ENCODE results near the gene ADGRG6.
"Not testable (repeated sequence)": the region's sequence is repeated elsewhere in the genome, so short reads cannot be mapped to it uniquely, and the experiment has no call there.

The ADGRG6 gene

DNA sequence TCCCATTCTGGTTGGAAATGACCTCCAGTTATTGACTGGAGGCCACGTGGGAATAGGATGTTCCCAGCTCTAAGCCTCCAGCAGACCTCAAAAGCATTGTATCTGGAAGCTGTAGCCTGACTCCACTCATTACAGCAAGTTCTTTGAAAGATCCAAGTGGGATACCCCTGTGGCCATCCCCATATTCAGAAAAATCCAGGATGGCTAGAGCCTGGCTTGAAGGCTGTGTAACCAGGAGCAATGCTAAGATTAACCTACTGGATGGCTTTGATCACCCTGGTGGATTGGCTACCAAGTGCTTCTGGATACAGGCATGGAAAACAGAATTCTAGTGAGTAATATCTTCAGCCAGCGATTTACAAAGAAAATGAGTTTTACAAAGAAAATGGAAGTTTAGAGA is 151.2 kb downstream of the ADGRG6 start:
- in situ Hi-C loops (cut with MboI; ENCODE audit: low pct_unique_long_range_greater_than_20kb, low sequenced_read_pairs, unreplicated experiment) = no loop called here
- TF ChIP-seq, protein P1, sequence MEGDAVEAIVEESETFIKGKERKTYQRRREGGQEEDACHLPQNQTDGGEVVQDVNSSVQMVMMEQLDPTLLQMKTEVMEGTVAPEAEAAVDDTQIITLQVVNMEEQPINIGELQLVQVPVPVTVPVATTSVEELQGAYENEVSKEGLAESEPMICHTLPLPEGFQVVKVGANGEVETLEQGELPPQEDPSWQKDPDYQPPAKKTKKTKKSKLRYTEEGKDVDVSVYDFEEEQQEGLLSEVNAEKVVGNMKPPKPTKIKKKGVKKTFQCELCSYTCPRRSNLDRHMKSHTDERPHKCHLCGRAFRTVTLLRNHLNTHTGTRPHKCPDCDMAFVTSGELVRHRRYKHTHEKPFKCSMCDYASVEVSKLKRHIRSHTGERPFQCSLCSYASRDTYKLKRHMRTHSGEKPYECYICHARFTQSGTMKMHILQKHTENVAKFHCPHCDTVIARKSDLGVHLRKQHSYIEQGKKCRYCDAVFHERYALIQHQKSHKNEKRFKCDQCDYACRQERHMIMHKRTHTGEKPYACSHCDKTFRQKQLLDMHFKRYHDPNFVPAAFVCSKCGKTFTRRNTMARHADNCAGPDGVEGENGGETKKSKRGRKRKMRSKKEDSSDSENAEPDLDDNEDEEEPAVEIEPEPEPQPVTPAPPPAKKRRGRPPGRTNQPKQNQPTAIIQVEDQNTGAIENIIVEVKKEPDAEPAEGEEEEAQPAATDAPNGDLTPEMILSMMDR (IDR thresholded peaks at IDR 0.05; ENCODE audit: extremely low read depth, insufficient read depth, missing control alignments) = no peak
- DNase-seq (ENCODE audit: low spot score) = no peak

DNA sequence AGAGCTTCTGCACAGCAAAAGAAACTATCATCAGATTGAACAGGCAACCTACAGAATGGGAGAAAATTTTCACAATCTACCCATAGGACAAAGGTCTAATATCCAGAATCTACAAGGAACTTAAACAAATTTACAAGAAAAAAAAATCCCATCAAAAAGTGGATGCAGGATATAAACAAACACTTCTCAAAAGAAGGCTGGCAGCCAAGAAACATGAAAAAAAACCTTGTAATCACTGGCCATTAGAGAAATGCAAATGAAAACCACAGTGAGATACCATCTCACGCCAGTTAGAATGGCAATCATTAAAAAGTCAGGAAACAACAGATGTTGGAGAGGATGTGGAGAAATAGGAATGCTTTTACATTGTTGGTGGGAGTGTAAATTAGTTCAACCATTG is 152.4 kb downstream of the ADGRG6 start:
- DNase-seq (ENCODE audit: low spot score); in situ Hi-C loops (cut with MboI; ENCODE audit: low pct_unique_long_range_greater_than_20kb, low sequenced_read_pairs, unreplicated experiment): not testable (repeated sequence)

DNA sequence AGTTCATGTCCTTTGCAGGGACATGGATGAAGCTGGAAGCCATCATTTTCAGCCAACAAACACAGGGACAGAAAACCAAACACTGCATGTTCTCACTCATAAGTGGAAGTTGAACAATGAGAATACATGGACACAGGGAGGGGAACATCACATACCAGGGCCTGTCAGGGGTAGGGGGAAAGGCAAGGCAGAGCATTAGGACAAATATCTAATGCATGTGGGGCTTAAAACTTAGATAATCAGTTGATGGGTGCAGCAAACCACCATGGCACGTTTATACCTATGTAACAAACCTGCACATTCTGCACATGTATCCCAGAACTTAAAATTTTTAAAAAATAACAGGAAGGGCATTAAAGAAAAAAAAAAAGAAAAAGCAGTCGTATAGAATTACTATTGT is 153.0 kb downstream of the ADGRG6 start:
- in situ Hi-C loops (cut with MboI; ENCODE audit: low pct_unique_long_range_greater_than_20kb, low sequenced_read_pairs, unreplicated experiment) = not testable (repeated sequence)

DNA sequence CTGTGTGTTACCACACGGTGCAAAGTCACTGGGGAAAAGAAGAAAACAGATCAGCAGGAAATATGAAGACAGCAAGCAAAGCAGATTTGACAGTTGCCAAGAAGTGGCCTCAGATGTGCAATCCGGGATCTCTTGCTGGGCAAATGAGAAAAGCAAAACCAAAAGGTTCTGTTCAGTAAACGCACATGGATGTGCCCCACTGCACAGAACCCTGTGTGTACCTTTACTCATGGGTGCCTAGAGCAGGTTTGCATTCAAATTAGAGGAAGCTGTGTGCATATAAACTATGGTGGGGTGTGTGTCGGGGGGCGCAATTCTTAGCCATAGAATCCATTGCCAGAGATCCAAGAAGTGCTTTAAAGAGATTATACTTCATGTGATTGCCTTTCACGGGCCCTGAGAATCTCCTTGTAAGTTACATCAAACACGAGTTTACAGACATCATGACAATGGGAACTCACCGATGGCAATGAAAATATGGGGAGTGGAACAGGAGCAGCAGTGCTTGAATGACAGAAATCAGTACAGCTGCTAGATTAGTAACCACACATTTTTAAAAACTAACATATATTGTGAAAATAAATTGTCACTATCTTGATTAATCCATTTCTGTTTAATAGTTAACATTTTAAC is 154.3 kb downstream of the ADGRG6 start:
- in situ Hi-C loops (cut with MboI; ENCODE audit: low pct_unique_long_range_greater_than_20kb, low sequenced_read_pairs, unreplicated experiment) = no loop called here
- no peak for DNase-seq (ENCODE audit: low spot score)
- TF ChIP-seq, protein P1 (IDR thresholded peaks at IDR 0.05; ENCODE audit: extremely low read depth, insufficient read depth, missing control alignments) = no peak

More for the DNA sequence above, 153.0 kb downstream of the ADGRG6 start:
- DNase-seq (ENCODE audit: low spot score) = not testable (repeated sequence)

DNA sequence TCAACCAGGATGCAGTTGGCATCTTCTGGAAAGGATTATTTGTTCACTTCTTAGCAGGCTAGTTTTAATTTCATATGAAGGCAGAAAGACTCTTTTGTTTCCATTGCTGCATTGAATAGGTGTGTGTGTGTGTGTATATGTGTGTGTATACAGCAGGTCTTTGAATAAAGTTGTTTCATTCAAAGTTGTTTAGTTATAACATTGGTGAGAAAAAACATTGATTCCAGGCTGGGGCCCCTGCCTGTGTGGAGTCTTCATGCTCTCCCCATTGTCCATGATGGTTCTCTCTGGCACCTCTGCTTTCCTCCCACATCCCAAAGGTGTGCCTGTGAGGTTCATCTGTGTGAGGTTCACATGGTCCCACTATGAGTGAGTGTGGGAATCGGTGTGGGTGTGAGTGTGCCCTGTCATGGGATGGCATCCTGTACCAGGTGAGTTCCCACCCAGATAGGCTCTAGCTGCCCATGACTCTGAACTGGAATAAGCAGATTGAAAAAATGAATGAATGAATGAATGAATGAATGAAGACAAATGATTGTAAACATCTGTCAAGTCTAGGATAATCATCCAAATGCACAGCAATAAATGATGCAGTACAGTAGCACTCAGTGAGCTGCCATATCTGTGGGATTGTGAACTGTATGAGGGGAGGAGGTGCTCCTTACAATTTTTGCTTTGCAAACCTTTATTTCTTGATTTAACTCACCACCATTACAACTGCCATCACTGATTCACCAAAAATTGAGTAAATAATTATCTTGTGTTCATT is 156.0 kb downstream of the ADGRG6 start:
- no peak for DNase-seq (ENCODE audit: low spot score)
- TF ChIP-seq, protein P1 (IDR thresholded peaks at IDR 0.05; ENCODE audit: extremely low read depth, insufficient read depth, missing control alignments) = no peak
- in situ Hi-C loops (cut with MboI; ENCODE audit: low pct_unique_long_range_greater_than_20kb, low sequenced_read_pairs, unreplicated experiment) = no loop called here

DNA sequence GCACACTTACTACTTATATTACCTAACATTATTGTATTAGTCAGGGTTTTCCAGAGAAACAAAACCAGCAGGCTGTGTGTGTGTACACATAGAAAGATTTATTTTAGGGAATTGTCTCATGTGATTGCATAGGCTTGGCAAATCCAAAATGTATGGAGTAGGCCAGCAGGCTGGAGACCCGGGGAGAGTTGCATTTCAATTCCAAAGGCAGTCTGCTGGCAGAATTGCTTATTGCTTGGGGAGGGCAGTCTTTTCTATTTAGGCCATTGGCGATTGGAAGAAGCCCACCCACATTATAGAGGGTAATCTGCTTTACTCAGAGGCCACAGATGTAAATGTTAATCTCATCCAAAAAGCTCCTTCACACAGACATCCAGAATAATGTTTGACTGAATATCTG is 157.0 kb downstream of the ADGRG6 start:
- in situ Hi-C loops (cut with MboI; ENCODE audit: low pct_unique_long_range_greater_than_20kb, low sequenced_read_pairs, unreplicated experiment) = no loop called here
- no peak for DNase-seq (ENCODE audit: low spot score)
- TF ChIP-seq, protein P1 (IDR thresholded peaks at IDR 0.05; ENCODE audit: extremely low read depth, insufficient read depth, missing control alignments) = no peak

DNA sequence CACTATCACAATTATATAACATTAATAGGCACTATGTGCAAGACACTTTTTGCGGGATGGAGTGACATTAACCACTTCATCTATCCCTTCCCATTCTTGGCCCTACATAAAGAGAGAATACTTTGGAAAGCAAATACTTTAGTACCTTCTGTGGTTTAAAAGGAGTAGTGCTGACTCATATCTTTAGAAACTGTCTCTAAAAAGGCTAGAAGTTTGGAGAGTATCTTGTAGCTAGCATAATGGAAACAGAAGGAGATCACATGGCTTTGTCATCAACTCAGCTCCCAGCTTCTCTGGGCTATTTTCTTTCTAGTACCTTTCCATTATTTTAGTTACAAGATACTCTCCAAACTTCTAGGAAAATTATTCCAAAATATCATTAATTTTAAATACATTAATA is 157.5 kb downstream of the ADGRG6 start:
- no peak for DNase-seq (ENCODE audit: low spot score)
- in situ Hi-C loops (cut with MboI; ENCODE audit: low pct_unique_long_range_greater_than_20kb, low sequenced_read_pairs, unreplicated experiment) = no loop called here
- TF ChIP-seq, protein P1 (IDR thresholded peaks at IDR 0.05; ENCODE audit: extremely low read depth, insufficient read depth, missing control alignments) = no peak
